GM10266 (cell line): Measurements from ENCODE around the gene INPP5F.
"Not testable (repeated sequence)": the region's sequence is repeated elsewhere in the genome, so short reads cannot be mapped to it uniquely, and the experiment has no call there.

Experiments
- DNase-seq: peaks from one replicate; pipeline ENCODE4 v3.0.0; 2012; ENCODE audit errors: extremely low spot score
- CTCF ChIP-seq: IDR thresholded peaks from 2 replicates; pipeline ENCODE4 v1.5.1; 2012; ENCODE audit warnings: mild to moderate bottlenecking, low read depth; ENCODE audit not compliant: control insufficient read depth, insufficient read depth; ENCODE audit errors: missing control alignments

The INPP5F gene

GRCh38 chr10:119694608-119695007 is 31.2 kb upstream of the INPP5F start:
- DNase-seq: no peak
- TF ChIP-seq CTCF: no peak

- TF ChIP-seq CTCF: no peak
- no peak for DNase-seq
Observed at GRCh38 chr10:119700321-119700954, 25.4 kb upstream of the INPP5F start.

- no peak for DNase-seq
- no peak for TF ChIP-seq CTCF
Observed at GRCh38 chr10:119701861-119702260, 24.0 kb upstream of the INPP5F start.

GRCh38 chr10:119702583-119702982 is 23.3 kb upstream of the INPP5F start:
- DNase-seq: no peak
- no peak for TF ChIP-seq CTCF

- no peak for TF ChIP-seq CTCF
- DNase-seq: no peak
Observed at GRCh38 chr10:119703903-119704508, 21.8 kb upstream of the INPP5F start.

- DNase-seq: no peak
- no peak for TF ChIP-seq CTCF
Observed at GRCh38 chr10:119705434-119705831, 20.4 kb upstream of the INPP5F start.

- no peak for TF ChIP-seq CTCF
- no peak for DNase-seq
Observed at GRCh38 chr10:119706521-119707278, 19.1 kb upstream of the INPP5F start.

- DNase-seq: not testable (repeated sequence)
Observed at GRCh38 chr10:119707331-119707730, 18.5 kb upstream of the INPP5F start.

- not testable (repeated sequence) for DNase-seq
Observed at GRCh38 chr10:119710935-119711334, 14.9 kb upstream of the INPP5F start.
